ENCODE results near the gene FANCC. TPM values are rescaled to one million over a fixed set of nuclear protein-coding genes. Genes with fewer than 3 reads are reported as not detected.

FANCC gene
- total and polyA plus RNA-seq, 2 of the 13 experiments (the other 11 are each of a cell fraction or from before 2014, with no cell fraction given): 7.4 to 8.6 TPM

DNA sequence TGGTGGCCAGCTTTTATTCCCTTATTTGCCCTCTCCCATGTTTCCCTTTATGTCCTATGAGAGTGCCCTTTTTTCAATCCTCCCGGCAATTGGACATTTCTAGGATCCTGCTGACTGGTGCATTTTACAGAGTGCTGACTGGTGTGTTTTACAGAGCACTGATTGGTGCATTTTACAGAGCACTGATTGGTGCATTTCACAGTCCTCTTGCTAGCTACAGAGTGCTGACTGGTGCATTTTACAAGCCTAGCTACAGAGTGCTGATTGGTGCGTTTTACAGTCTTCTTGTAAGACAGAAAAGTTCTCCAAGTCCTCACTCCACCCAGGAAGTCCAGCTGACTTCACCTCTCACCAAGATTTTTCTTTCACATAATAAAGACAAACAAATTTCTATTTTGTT lies 15.4 kb upstream of the FANCC start (continued):
- TF ChIP-seq, protein P1, sequence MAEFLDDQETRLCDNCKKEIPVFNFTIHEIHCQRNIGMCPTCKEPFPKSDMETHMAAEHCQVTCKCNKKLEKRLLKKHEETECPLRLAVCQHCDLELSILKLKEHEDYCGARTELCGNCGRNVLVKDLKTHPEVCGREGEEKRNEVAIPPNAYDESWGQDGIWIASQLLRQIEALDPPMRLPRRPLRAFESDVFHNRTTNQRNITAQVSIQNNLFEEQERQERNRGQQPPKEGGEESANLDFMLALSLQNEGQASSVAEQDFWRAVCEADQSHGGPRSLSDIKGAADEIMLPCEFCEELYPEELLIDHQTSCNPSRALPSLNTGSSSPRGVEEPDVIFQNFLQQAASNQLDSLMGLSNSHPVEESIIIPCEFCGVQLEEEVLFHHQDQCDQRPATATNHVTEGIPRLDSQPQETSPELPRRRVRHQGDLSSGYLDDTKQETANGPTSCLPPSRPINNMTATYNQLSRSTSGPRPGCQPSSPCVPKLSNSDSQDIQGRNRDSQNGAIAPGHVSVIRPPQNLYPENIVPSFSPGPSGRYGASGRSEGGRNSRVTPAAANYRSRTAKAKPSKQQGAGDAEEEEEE (CRISPR knock-in tag; IDR thresholded peaks at IDR 0.05; ENCODE audit: borderline replicate concordance): no peak
- TF ChIP-seq MIER2 (CRISPR knock-in tag; IDR thresholded peaks at IDR 0.05) (no peak), NFYB (CRISPR knock-in tag; IDR thresholded peaks at IDR 0.05) (0 out of 2 replicates have a peak, but pooled peaks have one; percentile 19), MAFF (IDR thresholded peaks at IDR 0.05; ENCODE audit: low read depth, low read length) (peak; percentile 96), SSRP1 (CRISPR knock-in tag; IDR thresholded peaks at IDR 0.05) (no peak), SRSF1 (optimal IDR thresholded peaks at IDR 0.05; ENCODE audit: low read depth, low read length) (no peak), PRMT3 (CRISPR knock-in tag; IDR thresholded peaks at IDR 0.05; ENCODE audit: borderline replicate concordance, low read depth) (no peak), ZNF335 (CRISPR knock-in tag; IDR thresholded peaks at IDR 0.05) (no peak)
- TF ChIP-seq, protein P2, sequence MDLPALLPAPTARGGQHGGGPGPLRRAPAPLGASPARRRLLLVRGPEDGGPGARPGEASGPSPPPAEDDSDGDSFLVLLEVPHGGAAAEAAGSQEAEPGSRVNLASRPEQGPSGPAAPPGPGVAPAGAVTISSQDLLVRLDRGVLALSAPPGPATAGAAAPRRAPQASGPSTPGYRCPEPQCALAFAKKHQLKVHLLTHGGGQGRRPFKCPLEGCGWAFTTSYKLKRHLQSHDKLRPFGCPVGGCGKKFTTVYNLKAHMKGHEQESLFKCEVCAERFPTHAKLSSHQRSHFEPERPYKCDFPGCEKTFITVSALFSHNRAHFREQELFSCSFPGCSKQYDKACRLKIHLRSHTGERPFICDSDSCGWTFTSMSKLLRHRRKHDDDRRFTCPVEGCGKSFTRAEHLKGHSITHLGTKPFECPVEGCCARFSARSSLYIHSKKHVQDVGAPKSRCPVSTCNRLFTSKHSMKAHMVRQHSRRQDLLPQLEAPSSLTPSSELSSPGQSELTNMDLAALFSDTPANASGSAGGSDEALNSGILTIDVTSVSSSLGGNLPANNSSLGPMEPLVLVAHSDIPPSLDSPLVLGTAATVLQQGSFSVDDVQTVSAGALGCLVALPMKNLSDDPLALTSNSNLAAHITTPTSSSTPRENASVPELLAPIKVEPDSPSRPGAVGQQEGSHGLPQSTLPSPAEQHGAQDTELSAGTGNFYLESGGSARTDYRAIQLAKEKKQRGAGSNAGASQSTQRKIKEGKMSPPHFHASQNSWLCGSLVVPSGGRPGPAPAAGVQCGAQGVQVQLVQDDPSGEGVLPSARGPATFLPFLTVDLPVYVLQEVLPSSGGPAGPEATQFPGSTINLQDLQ (CRISPR knock-in tag; IDR thresholded peaks at IDR 0.05): no peak
